ENCODE measurements around the gene FAM98A. TPM values are rescaled to one million over a fixed set of nuclear protein-coding genes. Genes with fewer than 3 reads are reported as not detected.

The FAM98A gene
- total and polyA plus RNA-seq, 8 donors: 10.4 to 92.2 (median 25.7) TPM

DNA sequence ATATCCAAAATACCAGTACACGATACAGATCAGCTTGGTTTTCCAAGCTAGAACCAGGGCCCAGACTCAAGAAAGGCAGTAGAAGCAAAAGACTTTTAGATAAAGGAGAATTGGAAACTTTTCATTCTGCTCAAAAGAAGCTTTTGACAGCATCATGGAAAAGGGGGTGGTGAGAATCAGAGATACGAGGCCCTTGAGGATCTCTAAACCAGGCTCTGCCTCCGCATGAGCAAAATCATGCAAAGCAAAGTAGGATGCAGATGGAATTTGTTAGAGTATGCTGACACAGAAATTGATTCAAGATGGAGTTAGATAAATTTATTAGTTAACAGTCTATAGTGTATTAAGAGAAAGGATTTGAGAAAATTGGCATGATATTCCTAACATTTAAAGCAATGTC is 39.8 kb downstream of the FAM98A start:
- no peaks in the 10 kb centered on the region for H3K4me1 ChIP-seq
- H3K27ac ChIP-seq: no peak overlapping the region
- DNase-seq: peak in 1 of 2 donors; percentile 44
- no peaks in the 10 kb centered on the region for H3K27me3 ChIP-seq
- 93 to 98% (median 97%) methylated on average over 3 of the region's 3 CpGs for WGBS, 5 donors
- H3K36me3 ChIP-seq: peaks cover 0 to 16% (median 10%) of the 10 kb centered on the region in 4 donors
- no peaks in the 10 kb centered on the region for H3K9me3 ChIP-seq
- TF ChIP-seq POLR2A (IDR thresholded peaks at IDR 0.05) (no peak), EP300 (IDR thresholded peaks at IDR 0.05) (no peak), POLR2AphosphoS5 (IDR thresholded peaks at IDR 0.05) (no peak)
- TF ChIP-seq, protein P1, sequence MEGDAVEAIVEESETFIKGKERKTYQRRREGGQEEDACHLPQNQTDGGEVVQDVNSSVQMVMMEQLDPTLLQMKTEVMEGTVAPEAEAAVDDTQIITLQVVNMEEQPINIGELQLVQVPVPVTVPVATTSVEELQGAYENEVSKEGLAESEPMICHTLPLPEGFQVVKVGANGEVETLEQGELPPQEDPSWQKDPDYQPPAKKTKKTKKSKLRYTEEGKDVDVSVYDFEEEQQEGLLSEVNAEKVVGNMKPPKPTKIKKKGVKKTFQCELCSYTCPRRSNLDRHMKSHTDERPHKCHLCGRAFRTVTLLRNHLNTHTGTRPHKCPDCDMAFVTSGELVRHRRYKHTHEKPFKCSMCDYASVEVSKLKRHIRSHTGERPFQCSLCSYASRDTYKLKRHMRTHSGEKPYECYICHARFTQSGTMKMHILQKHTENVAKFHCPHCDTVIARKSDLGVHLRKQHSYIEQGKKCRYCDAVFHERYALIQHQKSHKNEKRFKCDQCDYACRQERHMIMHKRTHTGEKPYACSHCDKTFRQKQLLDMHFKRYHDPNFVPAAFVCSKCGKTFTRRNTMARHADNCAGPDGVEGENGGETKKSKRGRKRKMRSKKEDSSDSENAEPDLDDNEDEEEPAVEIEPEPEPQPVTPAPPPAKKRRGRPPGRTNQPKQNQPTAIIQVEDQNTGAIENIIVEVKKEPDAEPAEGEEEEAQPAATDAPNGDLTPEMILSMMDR (IDR thresholded peaks at IDR 0.05): no peak
- H3K4me3 ChIP-seq: no peak overlapping the region
- intact Hi-C loops (cut with DNase I; ENCODE audit: low total_unique reads): no loop called here

DNA sequence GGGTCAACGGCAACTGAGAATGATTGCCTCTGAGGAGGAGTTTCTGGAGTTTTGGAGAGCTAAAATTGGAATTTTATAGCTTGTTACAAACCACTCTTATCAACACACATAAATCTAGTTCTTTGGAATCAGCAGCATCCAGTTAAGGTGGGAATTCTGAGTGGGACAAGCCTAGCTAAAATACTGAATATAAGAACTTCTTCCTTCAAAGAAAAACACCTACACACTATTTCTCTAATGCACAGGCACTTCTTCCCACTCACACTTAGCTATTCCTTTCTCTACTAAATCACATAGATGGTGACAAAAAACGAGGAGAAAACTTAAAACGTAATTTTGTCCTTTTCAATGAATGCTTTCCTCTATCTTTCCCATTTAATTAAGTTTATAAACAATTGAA is 43.4 kb downstream of the FAM98A start:
- TF ChIP-seq, protein P1 (IDR thresholded peaks at IDR 0.05): no peak
- TF ChIP-seq EP300 (IDR thresholded peaks at IDR 0.05) (no peak), POLR2AphosphoS5 (IDR thresholded peaks at IDR 0.05) (no peak), POLR2A (IDR thresholded peaks at IDR 0.05) (no peak)
- Histone ChIP-seq H3K27ac (peak overlapping the region in 1 of 5 donors; percentile 30), H3K27me3 (no peaks in the 10 kb centered on the region), H3K36me3 (peaks cover 0 to 13% (median 3%) of the 10 kb centered on the region in 4 donors), H3K4me1 (peaks cover 0 to 6% (median 0%) of the 10 kb centered on the region in 4 donors), H3K4me3 (no peak overlapping the region), H3K9me3 (no peaks in the 10 kb centered on the region)
- no peak for DNase-seq
- intact Hi-C loops (cut with DNase I; ENCODE audit: low total_unique reads): no loop called here
- 73 to 85% (median 81%) methylated on average over 3 of the region's 3 CpGs for WGBS, 5 donors

DNA sequence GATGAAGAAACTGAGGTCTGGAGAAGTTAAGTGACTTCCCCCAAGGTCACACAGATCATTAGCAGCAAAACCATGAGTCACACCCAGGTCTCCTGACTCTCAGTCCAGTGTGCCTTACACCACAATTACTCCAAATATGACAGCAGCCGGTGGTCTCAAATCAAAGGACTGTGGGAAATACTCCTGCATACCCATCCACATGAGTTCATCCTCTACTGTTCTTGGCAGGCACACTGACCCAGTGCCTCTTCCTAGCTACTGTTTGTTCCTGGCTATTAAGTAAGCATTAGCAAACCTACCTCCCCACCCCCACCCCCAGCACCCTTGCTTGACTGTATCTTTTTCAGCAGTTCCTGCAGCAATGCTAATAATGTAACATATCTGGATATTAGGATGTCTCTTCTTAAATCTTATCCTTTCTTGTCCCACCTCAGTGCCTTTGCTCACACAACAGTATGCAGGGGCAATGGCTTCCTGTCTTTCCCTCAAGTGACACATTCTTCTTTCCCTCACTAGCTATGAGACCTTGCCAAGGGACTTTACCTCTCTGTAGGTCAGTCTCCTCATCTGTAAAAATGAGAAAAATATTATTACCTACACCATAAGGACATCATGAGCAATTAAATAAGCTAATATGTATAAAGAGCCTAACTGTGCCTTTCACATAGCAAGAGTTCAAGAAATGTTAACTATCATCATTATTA is 46.2 kb downstream of the FAM98A start:
- H3K36me3 ChIP-seq: no peaks in the 10 kb centered on the region
- intact Hi-C loops (cut with DNase I; ENCODE audit: low total_unique reads): no loop called here
- 43 to 82% (median 71%) methylated on average over 1 of the region's 1 CpG for WGBS, 5 donors
- no peaks in the 10 kb centered on the region for H3K9me3 ChIP-seq
- TF ChIP-seq POLR2AphosphoS5 (IDR thresholded peaks at IDR 0.05) (no peak), POLR2A (IDR thresholded peaks at IDR 0.05) (no peak), EP300 (IDR thresholded peaks at IDR 0.05) (no peak)
- TF ChIP-seq, protein P1 (IDR thresholded peaks at IDR 0.05): no peak
- H3K4me3 ChIP-seq: no peak overlapping the region
- no peaks in the 10 kb centered on the region for H3K27me3 ChIP-seq
- H3K4me1 ChIP-seq: peaks cover 0 to 6% (median 0%) of the 10 kb centered on the region in 4 donors
- peak in 1 of 2 donors; percentile 20 for DNase-seq
- no peak overlapping the region for H3K27ac ChIP-seq

DNA sequence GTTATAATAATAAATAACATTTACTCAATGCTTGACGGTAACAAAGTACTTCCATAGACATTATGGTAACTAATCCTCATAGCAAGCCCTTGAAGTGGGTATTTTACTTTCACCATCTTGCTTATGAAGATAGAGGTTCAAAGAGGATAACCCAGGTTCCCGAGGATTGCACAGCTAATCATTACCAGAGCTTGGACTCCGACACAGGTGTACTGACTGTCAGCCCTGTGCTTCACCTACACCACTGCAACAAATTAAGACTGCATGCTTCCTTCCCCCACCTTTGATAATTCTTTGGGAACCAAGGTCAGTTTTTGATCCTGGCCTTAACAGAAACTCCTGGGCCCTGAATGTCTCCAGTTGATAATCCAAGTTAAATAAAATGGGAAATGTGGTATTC is 48.9 kb downstream of the FAM98A start:
- intact Hi-C loops (cut with DNase I; ENCODE audit: low total_unique reads): no loop called here
- WGBS, 5 donors: 68 to 76% (median 75%) methylated on average over 3 of the region's 3 CpGs
- no peaks in the 10 kb centered on the region for H3K27me3 ChIP-seq
- no peaks in the 10 kb centered on the region for H3K9me3 ChIP-seq
- H3K27ac ChIP-seq: no peak overlapping the region
- H3K4me3 ChIP-seq: no peak overlapping the region
- H3K36me3 ChIP-seq: no peaks in the 10 kb centered on the region
- TF ChIP-seq POLR2A (IDR thresholded peaks at IDR 0.05) (no peak), POLR2AphosphoS5 (IDR thresholded peaks at IDR 0.05) (no peak)
- no peak for DNase-seq
- H3K4me1 ChIP-seq: peaks cover 0 to 6% (median 0%) of the 10 kb centered on the region in 4 donors

DNA sequence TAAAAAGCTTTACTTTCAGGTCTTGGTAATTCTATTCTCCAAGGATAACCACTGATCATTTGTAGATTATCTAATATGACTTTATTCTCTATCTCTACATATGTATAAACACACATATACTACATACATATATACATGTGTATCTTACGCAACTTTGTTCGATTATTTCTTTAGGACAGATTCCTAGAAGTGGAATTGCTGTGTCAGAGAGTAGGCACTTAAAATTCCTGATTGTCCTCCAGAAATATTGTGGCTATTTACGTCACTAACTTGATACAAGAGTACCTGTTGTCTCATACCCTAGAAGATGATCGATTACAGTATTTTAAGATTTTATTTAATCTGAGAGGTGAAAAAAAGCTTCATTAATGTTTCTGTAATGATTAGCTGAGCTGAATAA is 57.9 kb downstream of the FAM98A start:
- TF ChIP-seq EP300 (IDR thresholded peaks at IDR 0.05): no peak
- no peak for TF ChIP-seq POLR2A (IDR thresholded peaks at IDR 0.05)
- TF ChIP-seq, protein P1 (IDR thresholded peaks at IDR 0.05): no peak
- TF ChIP-seq POLR2AphosphoS5 (IDR thresholded peaks at IDR 0.05): no peak
- no peaks in the 10 kb centered on the region for H3K27me3 ChIP-seq
- H3K27ac ChIP-seq: no peak overlapping the region
- H3K4me1 ChIP-seq: no peaks in the 10 kb centered on the region
- DNase-seq: no peak
- no peak overlapping the region for H3K4me3 ChIP-seq
- 76 to 93% (median 91%) methylated on average over 4 of the region's 4 CpGs for WGBS, 5 donors
- intact Hi-C loops (cut with DNase I; ENCODE audit: low total_unique reads): no loop called here
- no peaks in the 10 kb centered on the region for H3K36me3 ChIP-seq
- H3K9me3 ChIP-seq: peaks cover 0 to 9% (median 4%) of the 10 kb centered on the region in 4 donors

Measured in stomach (tissue), 9 donors.